Measurements from ENCODE around the gene SLC46A3. TPM values are rescaled to one million over a fixed set of nuclear protein-coding genes. Genes with fewer than 3 reads are reported as not detected.

The SLC46A3 gene
- total and polyA plus RNA-seq, 9 donors, result 3.3 to 44.9 (median 6.8) TPM

- Histone ChIP-seq H3K4me1 (ENCODE audit: insufficient read depth) (peaks cover 2% of the 10 kb centered on the region), H3K9me3 (no peaks in the 10 kb centered on the region), H3K27me3 (no peaks in the 10 kb centered on the region), H3K27ac (no peak overlapping the region), H3K36me3 (no peaks in the 10 kb centered on the region), H3K4me3 (no peak overlapping the region)
- TF ChIP-seq EP300 (IDR thresholded peaks at IDR 0.05), result no peak
- TF ChIP-seq POLR2A (IDR thresholded peaks at IDR 0.05), result no peak
- TF ChIP-seq CTCF (IDR thresholded peaks at IDR 0.05), result no peak
- 58 to 66% (median 61%) methylated on average over 32 of the region's 32 CpGs for WGBS, 3 donors
- no peak for DNase-seq
- intact Hi-C loops (cut with DNase I), result no loop called here
Measured at GRCh38 chr13:28754698-28755545, 36.2 kb upstream of the SLC46A3 start.

DNA sequence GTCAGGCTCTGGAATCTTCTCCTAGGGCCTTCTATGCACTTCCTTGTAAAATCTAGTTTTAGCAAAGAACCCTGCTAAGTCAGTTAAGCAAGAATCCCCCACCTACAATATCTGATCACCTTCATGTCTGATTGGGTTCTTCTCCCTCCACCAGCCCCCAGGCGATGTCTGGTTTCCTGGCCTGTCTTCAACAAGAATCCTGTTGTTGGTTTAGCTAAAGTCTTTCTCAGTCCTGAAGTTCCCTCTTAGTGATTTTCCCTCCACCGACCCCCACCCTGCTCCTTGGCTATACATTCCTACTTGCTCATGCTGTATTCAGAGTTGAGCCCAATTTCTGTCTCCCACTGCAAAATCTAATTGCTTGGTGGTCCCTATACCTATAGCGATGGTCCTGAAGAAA lies 35.2 kb upstream of the SLC46A3 start:
- 94 to 96% (median 94%) methylated on average over 3 of the region's 3 CpGs for WGBS, 3 donors
- no peaks in the 10 kb centered on the region for H3K27me3 ChIP-seq
- no peak overlapping the region for H3K27ac ChIP-seq
- no peak for DNase-seq
- intact Hi-C loops (cut with DNase I), result no loop called here
- H3K9me3 ChIP-seq, result no peaks in the 10 kb centered on the region
- H3K4me1 ChIP-seq (ENCODE audit: insufficient read depth), result peaks cover 2% of the 10 kb centered on the region
- TF ChIP-seq EP300 (IDR thresholded peaks at IDR 0.05) (no peak), POLR2A (IDR thresholded peaks at IDR 0.05) (no peak), CTCF (IDR thresholded peaks at IDR 0.05) (no peak)
- H3K36me3 ChIP-seq, result no peaks in the 10 kb centered on the region
- H3K4me3 ChIP-seq, result no peak overlapping the region

DNA sequence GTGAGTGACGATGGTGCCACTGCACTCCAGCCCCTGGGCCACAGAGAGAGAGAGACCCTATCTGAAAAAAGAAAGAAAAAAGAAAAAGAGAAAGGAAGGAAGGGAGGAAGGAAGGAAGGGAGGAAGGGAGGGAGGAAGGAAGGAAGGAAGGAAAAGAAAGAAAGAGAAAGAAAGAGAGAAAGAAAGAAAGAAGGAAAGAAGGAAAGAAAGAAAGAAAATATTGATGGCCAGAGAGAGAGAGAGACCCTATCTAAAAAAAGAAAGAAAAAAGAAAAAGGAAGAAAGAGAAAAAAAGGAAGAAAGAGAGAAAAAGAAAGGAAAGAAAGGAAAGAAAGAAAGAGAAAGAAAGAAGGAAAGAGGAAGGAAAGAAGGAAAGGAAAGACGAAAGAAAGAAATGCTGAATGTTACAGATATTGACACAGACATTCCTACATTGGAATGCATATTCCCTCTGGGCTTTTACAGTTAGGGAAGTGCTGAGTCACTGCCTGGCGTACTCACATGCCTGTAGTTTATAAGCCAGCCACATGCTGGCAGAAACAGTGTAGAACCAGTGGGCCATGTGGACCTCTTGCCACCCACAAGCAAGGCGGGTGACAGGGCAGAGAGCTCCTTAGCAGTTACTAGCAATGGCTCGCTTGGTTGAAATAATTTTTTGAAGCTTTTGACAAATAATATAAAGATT lies 34.6 kb upstream of the SLC46A3 start:
- WGBS, 3 donors, result 45 to 61% (median 49%) methylated on average over 5 of the region's 5 CpGs
- intact Hi-C loops (cut with DNase I), result no loop called here
- no peak for TF ChIP-seq EP300 (IDR thresholded peaks at IDR 0.05)
- no peak for TF ChIP-seq POLR2A (IDR thresholded peaks at IDR 0.05)
- no peak for TF ChIP-seq CTCF (IDR thresholded peaks at IDR 0.05)
- peaks cover 2% of the 10 kb centered on the region for H3K4me1 ChIP-seq (ENCODE audit: insufficient read depth)
- no peaks in the 10 kb centered on the region for H3K36me3 ChIP-seq
- no peaks in the 10 kb centered on the region for H3K27me3 ChIP-seq
- DNase-seq, result no peak
- H3K4me3 ChIP-seq, result no peak overlapping the region
- no peaks in the 10 kb centered on the region for H3K9me3 ChIP-seq
- no peak overlapping the region for H3K27ac ChIP-seq

- Histone ChIP-seq H3K27me3 (no peaks in the 10 kb centered on the region), H3K4me3 (no peak overlapping the region), H3K9me3 (no peaks in the 10 kb centered on the region), H3K4me1 (ENCODE audit: insufficient read depth) (peaks cover 2% of the 10 kb centered on the region), H3K36me3 (no peaks in the 10 kb centered on the region), H3K27ac (no peak overlapping the region)
- TF ChIP-seq POLR2A (IDR thresholded peaks at IDR 0.05) (no peak), CTCF (IDR thresholded peaks at IDR 0.05) (no peak), EP300 (IDR thresholded peaks at IDR 0.05) (no peak)
- no peak for DNase-seq
- WGBS, 3 donors, result 69 to 78% (median 72%) methylated on average over 7 of the region's 7 CpGs
- intact Hi-C loops (cut with DNase I), result no loop called here
Measured at GRCh38 chr13:28751175-28751960, 32.6 kb upstream of the SLC46A3 start.
